ENCODE data around the gene ARID1A.

Gene ARID1A

DNA sequence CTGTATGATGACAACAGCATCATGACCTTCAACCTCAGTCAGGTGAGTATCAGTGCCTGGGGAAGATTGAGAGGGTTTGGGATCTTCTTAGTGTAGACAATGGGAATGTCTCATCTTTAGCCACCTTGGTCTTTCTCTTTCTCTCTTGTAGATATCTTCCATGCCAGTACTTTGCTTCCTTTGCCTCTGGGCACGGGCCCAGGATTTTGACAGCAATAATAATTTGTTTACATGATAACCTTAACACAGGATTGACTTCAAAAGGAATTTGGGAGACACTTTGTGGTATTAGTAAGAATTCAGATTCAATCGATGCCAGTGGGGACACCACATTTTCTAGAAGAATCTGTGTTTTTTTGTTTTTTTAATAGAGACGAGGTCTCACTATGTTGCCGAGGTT, 79.9 kb downstream of the ARID1A start:
- ChIA-PET CTCF (interaction anchor here (3.0 kb wide), 1 partner anchor 12 kb away, joined by 15 read pairs; the partner anchor contains the start of gene PIGV), POLR2A (no interaction called here)
- TF ChIP-seq, protein P1, sequence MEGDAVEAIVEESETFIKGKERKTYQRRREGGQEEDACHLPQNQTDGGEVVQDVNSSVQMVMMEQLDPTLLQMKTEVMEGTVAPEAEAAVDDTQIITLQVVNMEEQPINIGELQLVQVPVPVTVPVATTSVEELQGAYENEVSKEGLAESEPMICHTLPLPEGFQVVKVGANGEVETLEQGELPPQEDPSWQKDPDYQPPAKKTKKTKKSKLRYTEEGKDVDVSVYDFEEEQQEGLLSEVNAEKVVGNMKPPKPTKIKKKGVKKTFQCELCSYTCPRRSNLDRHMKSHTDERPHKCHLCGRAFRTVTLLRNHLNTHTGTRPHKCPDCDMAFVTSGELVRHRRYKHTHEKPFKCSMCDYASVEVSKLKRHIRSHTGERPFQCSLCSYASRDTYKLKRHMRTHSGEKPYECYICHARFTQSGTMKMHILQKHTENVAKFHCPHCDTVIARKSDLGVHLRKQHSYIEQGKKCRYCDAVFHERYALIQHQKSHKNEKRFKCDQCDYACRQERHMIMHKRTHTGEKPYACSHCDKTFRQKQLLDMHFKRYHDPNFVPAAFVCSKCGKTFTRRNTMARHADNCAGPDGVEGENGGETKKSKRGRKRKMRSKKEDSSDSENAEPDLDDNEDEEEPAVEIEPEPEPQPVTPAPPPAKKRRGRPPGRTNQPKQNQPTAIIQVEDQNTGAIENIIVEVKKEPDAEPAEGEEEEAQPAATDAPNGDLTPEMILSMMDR (IDR thresholded peaks at IDR 0.05; ENCODE audit: control extremely low read depth, extremely low read depth, low read depth, missing control alignments) = no peak
- DNase-seq (ENCODE audit: extremely low spot score) = no peak

DNA sequence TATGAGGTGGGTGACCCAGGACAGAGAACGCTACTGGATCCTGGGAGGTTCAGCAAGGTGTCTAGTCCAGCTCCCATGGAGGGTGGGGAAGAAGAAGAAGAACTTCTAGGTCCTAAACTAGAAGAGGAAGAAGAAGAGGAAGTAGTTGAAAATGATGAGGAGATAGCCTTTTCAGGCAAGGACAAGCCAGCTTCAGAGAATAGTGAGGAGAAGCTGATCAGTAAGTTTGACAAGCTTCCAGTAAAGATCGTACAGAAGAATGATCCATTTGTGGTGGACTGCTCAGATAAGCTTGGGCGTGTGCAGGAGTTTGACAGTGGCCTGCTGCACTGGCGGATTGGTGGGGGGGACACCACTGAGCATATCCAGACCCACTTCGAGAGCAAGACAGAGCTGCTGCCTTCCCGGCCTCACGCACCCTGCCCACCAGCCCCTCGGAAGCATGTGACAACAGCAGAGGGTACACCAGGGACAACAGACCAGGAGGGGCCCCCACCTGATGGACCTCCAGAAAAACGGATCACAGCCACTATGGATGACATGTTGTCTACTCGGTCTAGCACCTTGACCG, 83.4 kb downstream of the ARID1A start:
- DNase-seq (ENCODE audit: extremely low spot score) = no peak
- ChIA-PET POLR2A (interaction anchor here (0.5 kb wide), 1 partner anchor 333 kb away, joined by 4 read pairs; no protein-coding TSS in a partner anchor), CTCF (interaction anchor here (0.7 to 4.2 kb wide), 11 partner anchors 8 to 279 kb away, joined by 3 to 28 read pairs (median 6); partner anchors contain the start of gene PIGV)
- TF ChIP-seq, protein P1 (IDR thresholded peaks at IDR 0.05; ENCODE audit: control extremely low read depth, extremely low read depth, low read depth, missing control alignments) = no peak

DNA sequence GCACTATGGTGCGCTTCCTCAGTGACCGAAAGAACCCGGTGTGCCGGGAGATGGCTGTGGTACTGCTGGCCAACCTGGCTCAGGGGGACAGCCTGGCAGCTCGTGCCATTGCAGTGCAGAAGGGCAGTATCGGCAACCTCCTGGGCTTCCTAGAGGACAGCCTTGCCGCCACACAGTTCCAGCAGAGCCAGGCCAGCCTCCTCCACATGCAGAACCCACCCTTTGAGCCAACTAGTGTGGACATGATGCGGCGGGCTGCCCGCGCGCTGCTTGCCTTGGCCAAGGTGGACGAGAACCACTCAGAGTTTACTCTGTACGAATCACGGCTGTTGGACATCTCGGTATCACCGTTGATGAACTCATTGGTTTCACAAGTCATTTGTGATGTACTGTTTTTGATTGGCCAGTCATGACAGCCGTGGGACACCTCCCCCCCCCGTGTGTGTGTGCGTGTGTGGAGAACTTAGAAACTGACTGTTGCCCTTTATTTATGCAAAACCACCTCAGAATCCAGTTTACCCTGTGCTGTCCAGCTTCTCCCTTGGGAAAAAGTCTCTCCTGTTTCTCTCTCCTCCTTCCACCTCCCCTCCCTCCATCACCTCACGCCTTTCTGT, 84.6 kb downstream of the ARID1A start:
- DNase-seq (ENCODE audit: extremely low spot score) = no peak
- ChIA-PET POLR2A (no interaction called here), CTCF (interaction anchor here (1.1 to 4.2 kb wide), 3 partner anchors 7 to 179 kb away, joined by 3 to 28 read pairs (median 11); partner anchors contain the start of gene PIGV)
- TF ChIP-seq, protein P1 (IDR thresholded peaks at IDR 0.05; ENCODE audit: control extremely low read depth, extremely low read depth, low read depth, missing control alignments) = no peak

DNA sequence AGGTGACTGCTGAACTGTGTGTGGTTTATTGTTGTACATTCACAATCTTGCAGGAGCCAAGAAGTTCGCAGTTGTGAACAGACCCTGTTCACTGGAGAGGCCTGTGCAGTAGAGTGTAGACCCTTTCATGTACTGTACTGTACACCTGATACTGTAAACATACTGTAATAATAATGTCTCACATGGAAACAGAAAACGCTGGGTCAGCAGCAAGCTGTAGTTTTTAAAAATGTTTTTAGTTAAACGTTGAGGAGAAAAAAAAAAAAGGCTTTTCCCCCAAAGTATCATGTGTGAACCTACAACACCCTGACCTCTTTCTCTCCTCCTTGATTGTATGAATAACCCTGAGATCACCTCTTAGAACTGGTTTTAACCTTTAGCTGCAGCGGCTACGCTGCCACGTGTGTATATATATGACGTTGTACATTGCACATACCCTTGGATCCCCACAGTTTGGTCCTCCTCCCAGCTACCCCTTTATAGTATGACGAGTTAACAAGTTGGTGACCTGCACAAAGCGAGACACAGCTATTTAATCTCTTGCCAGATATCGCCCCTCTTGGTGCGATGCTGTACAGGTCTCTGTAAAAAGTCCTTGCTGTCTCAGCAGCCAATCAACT, 85.5 kb downstream of the ARID1A start:
- TF ChIP-seq, protein P1 (IDR thresholded peaks at IDR 0.05; ENCODE audit: control extremely low read depth, extremely low read depth, low read depth, missing control alignments) = no peak
- POLR2A ChIA-PET = no interaction called here
- no peak for DNase-seq (ENCODE audit: extremely low spot score)
- CTCF ChIA-PET = interaction anchor here (0.8 to 2.9 kb wide), 5 partner anchors 9 to 179 kb away, joined by 3 to 11 read pairs (median 3); no protein-coding TSS in a partner anchor

DNA sequence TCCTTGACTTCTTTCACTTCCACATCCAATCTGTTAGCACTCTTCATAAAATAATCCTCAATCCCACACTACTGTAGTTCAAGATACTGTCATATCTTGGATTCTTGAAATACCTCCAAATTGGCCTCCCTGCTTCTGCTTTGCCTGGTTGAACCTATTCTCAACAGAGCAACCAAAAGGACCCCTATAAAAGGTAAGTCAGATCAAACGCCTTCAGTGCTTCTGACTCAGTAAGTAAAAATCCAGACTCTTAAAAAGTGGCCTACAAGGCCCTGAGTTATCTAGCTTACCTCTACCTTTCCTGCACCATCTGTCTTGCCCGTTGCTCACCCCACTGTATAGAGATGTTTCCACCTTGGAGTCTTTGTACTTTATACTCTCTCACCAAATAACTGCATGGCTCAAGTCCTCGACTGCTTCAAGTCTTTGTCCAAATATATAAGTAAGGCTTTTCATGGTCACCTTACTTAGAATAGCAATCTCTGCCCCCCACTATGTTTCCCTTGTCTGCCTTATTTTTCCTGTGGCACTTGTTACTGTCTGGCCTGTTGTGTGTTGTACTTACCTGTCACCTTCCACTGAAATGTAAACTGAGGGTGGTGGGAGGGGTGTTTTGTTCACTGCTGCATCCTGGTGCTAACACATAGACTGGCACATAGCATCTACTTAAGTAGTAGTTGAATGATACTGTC, 86.9 kb downstream of the ARID1A start:
- CTCF ChIA-PET = interaction anchor here (1.1 to 9.7 kb wide), 3 partner anchors 96 to 181 kb away, joined by 3 to 257 read pairs (median 5); no protein-coding TSS in a partner anchor
- TF ChIP-seq, protein P1 (IDR thresholded peaks at IDR 0.05; ENCODE audit: control extremely low read depth, extremely low read depth, low read depth, missing control alignments) = no peak
- no peak for DNase-seq (ENCODE audit: extremely low spot score)
- POLR2A ChIA-PET = no interaction called here

DNA sequence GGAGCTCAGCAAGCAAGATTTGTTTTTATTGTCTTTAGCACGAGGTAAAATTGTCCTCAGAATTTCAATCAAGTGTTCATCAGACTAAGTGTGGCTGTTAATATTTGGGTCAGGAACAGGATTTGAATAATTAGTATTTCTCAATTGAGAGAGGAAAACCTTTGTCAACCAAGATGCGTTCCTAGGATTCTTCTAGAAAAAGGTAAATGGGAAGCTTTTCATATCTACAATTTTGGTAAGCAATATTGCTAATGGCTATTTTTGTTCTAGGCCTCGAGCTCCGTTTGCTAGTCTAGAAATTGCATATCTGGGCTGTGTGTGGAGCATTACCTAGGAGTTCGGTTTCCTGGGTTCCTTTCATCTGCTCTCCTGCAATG, 87.8 kb downstream of the ARID1A start:
- CTCF ChIA-PET = interaction anchor here (0.7 to 9.7 kb wide), 4 partner anchors 16 to 246 kb away, joined by 3 to 257 read pairs (median 3); no protein-coding TSS in a partner anchor
- TF ChIP-seq, protein P1 (IDR thresholded peaks at IDR 0.05; ENCODE audit: control extremely low read depth, extremely low read depth, low read depth, missing control alignments) = no peak
- DNase-seq (ENCODE audit: extremely low spot score) = no peak
- POLR2A ChIA-PET = no interaction called here

All from GM10248 (cell line).